Left colon (tissue), 2 donors: ENCODE measurements around the gene DEK. TPM values are rescaled to one million over a fixed set of nuclear protein-coding genes. Genes with fewer than 3 reads are reported as not detected.
"Not testable (repeated sequence)": the region's sequence is repeated elsewhere in the genome, so short reads cannot be mapped to it uniquely, and the experiment has no call there.

Experiments used
- ATAC-seq: fragments of 200-7000 bp; cut with Tn5 transposase; one replicate; pipeline ENCODE4 v1.9.1; 2020; ENCODE audit warnings: mild to moderate bottlenecking, moderate library complexity
- DNase-seq, 2 donors: peaks; one replicate each; pipeline ENCODE4 v3.0.0-alpha.2; 2020
- intact Hi-C, 2 donors: fragments of 100-400 bp; cut with DNase I in 1 of 2; cut with micrococcal nuclease in 1 of 2; formaldehyde crosslinking; loops; one replicate each; pipeline versions ENCODE4 v1.11.2 to v1.14.0; 2022; cut with DNase I, micrococcal nuclease
- total RNA-seq, 2 donors: library from RNA; stranded (reverse); fragmentation: NEBNext Ultra II Directional; extraction: Animal tissue kit (Norgen Biotek cat#: 25700); gene quantifications; one replicate each; pipeline ENCODE4 v1.2.1, GENCODE V29; 2021
- donor health status: DM: no; HTN: no; CAD: no.
- donor health status: DM: yes; HTN: yes; CAD: no.

DEK gene
- total RNA-seq, 2 donors from 2014 or later: 73.7 to 75.7 TPM

- no peak for DNase-seq
- peak; percentile 62 for ATAC-seq
- intact Hi-C loops: no loop called here
Observed at GRCh38 chr6:18245079-18245478, 19.3 kb downstream of the DEK start.

- ATAC-seq (no peak), DNase-seq (no peak)
- intact Hi-C loops: no loop called here
Observed at GRCh38 chr6:18244251-18244650, 20.1 kb downstream of the DEK start.

- peak; percentile 25 for ATAC-seq
- intact Hi-C loops: no loop called here
Observed at GRCh38 chr6:18243302-18243893, 20.9 kb downstream of the DEK start.

GRCh38 chr6:18242062-18242851 lies 22.1 kb downstream of the DEK start:
- ATAC-seq (peak; percentile 44), DNase-seq (no peak)
- intact Hi-C loops: no loop called here

More at GRCh38 chr6:18243302-18243893, 20.9 kb downstream of the DEK start:
- no peak for DNase-seq

- DNase-seq: no peak
- ATAC-seq: peak; percentile 49
- intact Hi-C loops: no loop called here
Observed at GRCh38 chr6:18241208-18242038, 22.9 kb downstream of the DEK start.

GRCh38 chr6:18240230-18240629 lies 24.1 kb downstream of the DEK start:
- no peak for DNase-seq
- no peak for ATAC-seq
- intact Hi-C loops: no loop called here

GRCh38 chr6:18237167-18237566 lies 27.2 kb downstream of the DEK start:
- ATAC-seq (no peak), DNase-seq (no peak)
- intact Hi-C loops: no loop called here

GRCh38 chr6:18235524-18235923 lies 28.8 kb downstream of the DEK start:
- DNase-seq: no peak
- intact Hi-C loops: no loop called here
- ATAC-seq: no peak

GRCh38 chr6:18234564-18234963 lies 29.8 kb downstream of the DEK start:
- intact Hi-C loops: no loop called here
- no peak for ATAC-seq
- no peak for DNase-seq

- ATAC-seq, intact Hi-C loops, DNase-seq: not testable (repeated sequence)
Observed at GRCh38 chr6:18233770-18234169, 30.6 kb downstream of the DEK start.

GRCh38 chr6:18231856-18232255 lies 32.5 kb downstream of the DEK start:
- intact Hi-C loops, DNase-seq, ATAC-seq: not testable (repeated sequence)

GRCh38 chr6:18228590-18228989 lies 35.7 kb downstream of the DEK start:
- ATAC-seq, intact Hi-C loops, DNase-seq: not testable (repeated sequence)

- ATAC-seq, intact Hi-C loops, DNase-seq: not testable (repeated sequence)
Observed at GRCh38 chr6:18227166-18227565, 37.2 kb downstream of the DEK start.

GRCh38 chr6:18226451-18227105 lies 37.8 kb downstream of the DEK start:
- ATAC-seq, intact Hi-C loops, DNase-seq: not testable (repeated sequence)

GRCh38 chr6:18221288-18221615 lies 43.1 kb downstream of the DEK start:
- ATAC-seq: no peak

GRCh38 chr6:18219591-18219990 lies 44.7 kb downstream of the DEK start:
- intact Hi-C loops: no loop called here
- ATAC-seq: no peak
- no peak for DNase-seq

More at GRCh38 chr6:18221288-18221615, 43.1 kb downstream of the DEK start:
- no peak for DNase-seq
- intact Hi-C loops: no loop called here

- DNase-seq (no peak), ATAC-seq (no peak)
- intact Hi-C loops: no loop called here
Observed at GRCh38 chr6:18218233-18218632, 46.1 kb downstream of the DEK start.

GRCh38 chr6:18216411-18216810 lies 47.9 kb downstream of the DEK start:
- DNase-seq (no peak), ATAC-seq (no peak)
- intact Hi-C loops: no loop called here

GRCh38 chr6:18215436-18215835 lies 48.9 kb downstream of the DEK start:
- no peak for ATAC-seq
- intact Hi-C loops: no loop called here
- DNase-seq: no peak
